Smooth muscle cell (in vitro differentiated cells): ENCODE measurements around the gene ARHGDIA. TPM values are rescaled to one million over a fixed set of nuclear protein-coding genes. Genes with fewer than 3 reads are reported as not detected.

Experiments
- DNase-seq: peaks from one replicate; lab custom pipeline; 2025; ENCODE audit not compliant: unreplicated experiment; lab: John Stamatoyannopoulos, UW
- H2AFZ ChIP-seq: fragments of 200-600 bp; sonication (generic); 2 replicates; pipeline ENCODE4 v1.6.0; 2016; ENCODE audit warnings: antibody characterized with exemption, low read depth, mild to moderate bottlenecking
- H3F3A ChIP-seq: fragments of 200-600 bp; sonication (generic); 2 replicates; pipeline ENCODE4 v1.6.0; 2017; ENCODE audit warnings: antibody characterized with exemption, low read depth
- H3K27ac ChIP-seq: fragments of 200-600 bp; sonication (generic); 2 replicates; pipeline ENCODE4 v1.5.1; 2016; ENCODE audit warnings: low read depth, mild to moderate bottlenecking
- H3K27me3 ChIP-seq: fragments of 200-600 bp; sonication (generic); 2 replicates; pipeline ENCODE4 v1.6.1; 2016; ENCODE audit warnings: low read depth, mild to moderate bottlenecking
- H3K36me3 ChIP-seq: fragments of 200-600 bp; sonication (generic); 2 replicates; pipeline ENCODE4 v1.5.1; 2016; ENCODE audit warnings: low read depth
- H3K4me1 ChIP-seq: fragments of 200-600 bp; sonication (generic); 2 replicates; pipeline ENCODE4 v1.5.1; 2016; ENCODE audit warnings: low read depth
- H3K4me2 ChIP-seq: fragments of 200-600 bp; sonication (generic); 2 replicates; pipeline ENCODE4 v1.6.0; 2016; ENCODE audit warnings: mild to moderate bottlenecking
- H3K4me3 ChIP-seq: fragments of 200-600 bp; sonication (generic); 2 replicates; pipeline ENCODE4 v1.5.1; 2016; ENCODE audit warnings: mild to moderate bottlenecking
- H3K79me2 ChIP-seq: fragments of 200-600 bp; sonication (generic); 2 replicates; pipeline ENCODE4 v1.6.0; 2016; ENCODE audit warnings: low read depth, mild to moderate bottlenecking
- H3K9ac ChIP-seq: fragments of 200-600 bp; sonication (generic); 2 replicates; pipeline ENCODE4 v1.6.0; 2016; ENCODE audit warnings: low read depth
- H3K9me3 ChIP-seq: fragments of 200-600 bp; sonication (generic); replicated peaks from 2 replicates; pipeline ENCODE4 v1.5.1; 2016; ENCODE audit warnings: low read depth
- H4K20me1 ChIP-seq: fragments of 200-600 bp; sonication (generic); 2 replicates; pipeline ENCODE4 v1.6.0; 2016; ENCODE audit warnings: low read depth
- CTCF ChIP-seq: fragments of 200-600 bp; sonication (generic); IDR thresholded peaks from 2 replicates; pipeline ENCODE4 v1.5.1; 2017; ENCODE audit warnings: borderline replicate concordance, mild to moderate bottlenecking, antibody characterized with exemption; ENCODE audit not compliant: insufficient read depth, poor library complexity, severe bottlenecking
- WGBS: methylation state at CpG from one replicate; pipeline ENCODE4 v1.1.7; 2016; ENCODE audit warnings: low lambda C conversion rate; 5-methylcytosine and 5-hydroxymethylcytosine counted together
- polyA plus RNA-seq: library from polyadenylated mRNA; unstranded; fragments of >200 nt; fragmentation: Nextera tagmentation; extraction: Ambion mirVana; gene quantifications from 2 replicates; pipeline ENCODE4 v1.2.1, GENCODE V29; 2016
- total RNA-seq: library from RNA; depleted of rRNA; stranded (reverse); fragments of >200 nt; gene quantifications from 2 replicates; pipeline ENCODE4 v1.2.3, GENCODE V29; 2014

The ARHGDIA gene
- total and polyA plus RNA-seq, 2 experiments from 2014 or later: 256 to 360 TPM

- Histone ChIP-seq H4K20me1 (peaks cover 19% of the 10 kb centered on the region), H3K4me1 (peaks cover 6% of the 10 kb centered on the region), H3K27me3 (no peaks in the 10 kb centered on the region), H3K9me3 (no peaks in the 10 kb centered on the region), H3F3A (peaks cover 1% of the 10 kb centered on the region), H3K9ac (no peak overlapping the region), H2AFZ (no peak overlapping the region), H3K36me3 (no peaks in the 10 kb centered on the region), H3K4me2 (no peak overlapping the region), H3K27ac (no peak overlapping the region), H3K79me2 (peaks cover 10% of the 10 kb centered on the region), H3K4me3 (no peak overlapping the region)
- TF ChIP-seq CTCF: no peak
- WGBS: 96% methylated on average over 15 of the region's 15 CpGs
- no peak for DNase-seq
Measured at GRCh38 chr17:81906476-81907218, 35.5 kb upstream of the ARHGDIA start.

- Histone ChIP-seq H3K4me2 (no peak overlapping the region), H4K20me1 (peaks cover 19% of the 10 kb centered on the region), H3K4me3 (no peak overlapping the region), H3K4me1 (peaks cover 7% of the 10 kb centered on the region), H3K36me3 (no peaks in the 10 kb centered on the region), H3K27ac (no peak overlapping the region), H3K27me3 (no peaks in the 10 kb centered on the region), H3K9ac (no peak overlapping the region), H2AFZ (no peak overlapping the region), H3F3A (no peaks in the 10 kb centered on the region), H3K9me3 (no peaks in the 10 kb centered on the region), H3K79me2 (peaks cover 10% of the 10 kb centered on the region)
- no peak for TF ChIP-seq CTCF
- WGBS: 98% methylated on average over 10 of the region's 10 CpGs
- DNase-seq: no peak
Measured at GRCh38 chr17:81905993-81906392, 34.9 kb upstream of the ARHGDIA start.

- Histone ChIP-seq H3K4me3 (no peak overlapping the region), H3K27me3 (no peaks in the 10 kb centered on the region), H3K9ac (no peak overlapping the region), H3K27ac (no peak overlapping the region), H3K4me1 (peaks cover 6% of the 10 kb centered on the region), H3F3A (no peaks in the 10 kb centered on the region), H4K20me1 (peaks cover 17% of the 10 kb centered on the region), H3K9me3 (no peaks in the 10 kb centered on the region), H3K4me2 (no peak overlapping the region), H2AFZ (no peak overlapping the region), H3K36me3 (no peaks in the 10 kb centered on the region), H3K79me2 (peaks cover 6% of the 10 kb centered on the region)
- 96% methylated on average over 16 of the region's 16 CpGs for WGBS
- no peak for TF ChIP-seq CTCF
- no peak for DNase-seq
Measured at GRCh38 chr17:81905424-81905875, 34.3 kb upstream of the ARHGDIA start.
